Mesenchymal stem cell (in vitro differentiated cells and primary cell): ENCODE results near the gene SCFD2.
"Not testable (repeated sequence)": the region's sequence is repeated elsewhere in the genome, so short reads cannot be mapped to it uniquely, and the experiment has no call there.

Source experiments
- DNase-seq: peaks from one replicate; pipeline ENCODE4 v3.0.0-alpha.2; 2013
- H2AFZ ChIP-seq: one replicate; pipeline ENCODE4 v1.6.1; 2013; ENCODE audit warnings: low read depth, mild to moderate bottlenecking, control low read depth, inconsistent platforms, low read length, moderate library complexity
- H2AK5ac ChIP-seq: 2 replicates; pipeline ENCODE4 v1.6.1; 2013; ENCODE audit warnings: low read length, moderate library complexity, mild to moderate bottlenecking, inconsistent platforms; ENCODE audit not compliant: severe bottlenecking
- H2BK120ac ChIP-seq: one replicate; pipeline ENCODE4 v1.6.1; 2013; ENCODE audit warnings: low read depth, mild to moderate bottlenecking, inconsistent platforms, low read length, moderate library complexity
- H2BK12ac ChIP-seq, 2 experiments: one replicate each; pipeline ENCODE4 v1.6.1; 2013; ENCODE audit warnings: inconsistent platforms in 2 of 2, low read length in 2 of 2, mild to moderate bottlenecking in 2 of 2, moderate library complexity in 2 of 2, control low read depth in 1 of 2
- H2BK15ac ChIP-seq: one replicate; pipeline ENCODE4 v1.6.1; 2013; ENCODE audit warnings: mild to moderate bottlenecking, low read depth, inconsistent platforms; ENCODE audit not compliant: poor library complexity, severe bottlenecking
- H2BK5ac ChIP-seq: 2 replicates; pipeline ENCODE4 v1.6.1; 2013; ENCODE audit warnings: low read depth, mild to moderate bottlenecking, low read length, control low read depth, inconsistent platforms; ENCODE audit not compliant: poor library complexity, severe bottlenecking
- H3K14ac ChIP-seq, 2 experiments: one replicate each; pipeline ENCODE4 v1.6.1; 2013; ENCODE audit warnings: inconsistent platforms in 2 of 2, low read length in 2 of 2, control low read depth in 1 of 2, mild to moderate bottlenecking in 1 of 2, moderate library complexity in 1 of 2
- H3K18ac ChIP-seq, 2 experiments: one replicate each; pipeline ENCODE4 v1.6.1; 2013; ENCODE audit warnings: inconsistent platforms in 2 of 2, low read length in 2 of 2, control low read depth in 1 of 2, low read depth in 1 of 2, mild to moderate bottlenecking in 1 of 2
- H3K23ac ChIP-seq, 2 experiments: one replicate each; pipeline ENCODE4 v1.6.1; 2013; ENCODE audit warnings: inconsistent platforms in 2 of 2, low read length in 2 of 2, mild to moderate bottlenecking in 2 of 2, moderate library complexity in 2 of 2, control low read depth in 1 of 2
- H3K27ac ChIP-seq: 2 replicates; pipeline ENCODE4 v1.5.1; 2013; ENCODE audit warnings: mild to moderate bottlenecking, moderate library complexity, low read length, control low read depth, inconsistent platforms; ENCODE audit not compliant: poor library complexity, severe bottlenecking
- H3K27me3 ChIP-seq, 2 experiments: 2 replicates each; pipeline versions ENCODE4 v1.6.1 to v1.7.0; 2013; ENCODE audit warnings: low read length in 2 of 2, mild to moderate bottlenecking in 2 of 2, moderate library complexity in 2 of 2, control low read depth in 1 of 2, inconsistent platforms in 1 of 2; ENCODE audit not compliant: control insufficient read depth in 1 of 2, insufficient read depth in 1 of 2
- H3K36me3 ChIP-seq, 2 experiments: 2 replicates each; pipeline versions ENCODE4 v1.6.1 to v1.7.0; 2013; ENCODE audit warnings: low read length in 2 of 2, control low read depth in 1 of 2, inconsistent platforms in 1 of 2, low read depth in 1 of 2, mild to moderate bottlenecking in 1 of 2; ENCODE audit not compliant: insufficient read depth in 2 of 2, control insufficient read depth in 1 of 2
- H3K4ac ChIP-seq, 2 experiments: one replicate each; pipeline ENCODE4 v1.6.1; 2013; ENCODE audit warnings: inconsistent platforms in 2 of 2, low read length in 2 of 2, mild to moderate bottlenecking in 2 of 2, moderate library complexity in 2 of 2, control low read depth in 1 of 2, low read depth in 1 of 2
- H3K4me1 ChIP-seq: 2 replicates; pipeline ENCODE4 v1.6.1; 2013; ENCODE audit warnings: low read depth, low read length, control low read depth; ENCODE audit not compliant: control insufficient read depth, insufficient read depth
- H3K4me2 ChIP-seq: 2 replicates; pipeline ENCODE4 v1.6.1; 2013; ENCODE audit warnings: low read length, mild to moderate bottlenecking, inconsistent platforms; ENCODE audit not compliant: poor library complexity, severe bottlenecking
- H3K4me3 ChIP-seq, 2 experiments: 2 replicates each; pipeline versions ENCODE4 v1.5.1 to v1.7.0; 2013; ENCODE audit warnings: low read length in 2 of 2, mild to moderate bottlenecking in 2 of 2, control low read depth in 1 of 2, low read depth in 1 of 2; ENCODE audit not compliant: insufficient read depth in 1 of 2
- H3K79me1 ChIP-seq: replicated peaks from 2 replicates; pipeline ENCODE4 v1.6.1; 2013; ENCODE audit warnings: mild to moderate bottlenecking, control low read depth, low read length, inconsistent platforms; ENCODE audit not compliant: poor library complexity, severe bottlenecking
- H3K9ac ChIP-seq: 2 replicates; pipeline ENCODE4 v1.7.0; 2013; ENCODE audit warnings: mild to moderate bottlenecking, low read length, moderate library complexity
- H3K9me3 ChIP-seq: 2 replicates; pipeline ENCODE4 v1.7.0; 2013; ENCODE audit warnings: mild to moderate bottlenecking, low read length; ENCODE audit not compliant: control insufficient read depth
- H4K8ac ChIP-seq: one replicate; pipeline ENCODE4 v1.6.1; 2013; ENCODE audit warnings: inconsistent platforms, mild to moderate bottlenecking, low read length, moderate library complexity
- H4K91ac ChIP-seq: one replicate; pipeline ENCODE4 v1.6.1; 2013; ENCODE audit warnings: mild to moderate bottlenecking, low read length, inconsistent platforms
- WGBS: methylation state at CpG from one replicate; pipeline ENCODE4 v1.1.7; 2013; ENCODE audit warnings: mixed read lengths; 5-methylcytosine and 5-hydroxymethylcytosine counted together

The SCFD2 gene

GRCh38 chr4:53307210-53307609 is 58.7 kb downstream of the SCFD2 start:
- Histone ChIP-seq H3K4me3 (peak overlapping the region in 1 of 2 experiments; percentile 35), H2BK12ac (no peak overlapping the region), H4K91ac (no peak overlapping the region), H3K4me1 (no peaks in the 10 kb centered on the region), H3K4me2 (no peak overlapping the region), H3K27ac (no peak overlapping the region), H2AFZ (no peak overlapping the region), H3K9me3 (no peaks in the 10 kb centered on the region), H3K23ac (no peak overlapping the region), H3K18ac (no peak overlapping the region), H2AK5ac (no peak overlapping the region), H3K36me3 (peaks cover 0 to under 1% of the 10 kb centered on the region in 2 experiments), H3K9ac (peak overlapping the region; percentile 72), H2BK120ac (no peak overlapping the region), H3K79me1 (peaks cover 1% of the 10 kb centered on the region), H2BK15ac (no peak overlapping the region), H2BK5ac (no peak overlapping the region), H3K27me3 (no peaks in the 10 kb centered on the region), H3K14ac (no peak overlapping the region), H3K4ac (no peak overlapping the region), H4K8ac (no peak overlapping the region)
- WGBS = 94% methylated on average over 1 of the region's 1 CpG
- DNase-seq = no peak

DNA sequence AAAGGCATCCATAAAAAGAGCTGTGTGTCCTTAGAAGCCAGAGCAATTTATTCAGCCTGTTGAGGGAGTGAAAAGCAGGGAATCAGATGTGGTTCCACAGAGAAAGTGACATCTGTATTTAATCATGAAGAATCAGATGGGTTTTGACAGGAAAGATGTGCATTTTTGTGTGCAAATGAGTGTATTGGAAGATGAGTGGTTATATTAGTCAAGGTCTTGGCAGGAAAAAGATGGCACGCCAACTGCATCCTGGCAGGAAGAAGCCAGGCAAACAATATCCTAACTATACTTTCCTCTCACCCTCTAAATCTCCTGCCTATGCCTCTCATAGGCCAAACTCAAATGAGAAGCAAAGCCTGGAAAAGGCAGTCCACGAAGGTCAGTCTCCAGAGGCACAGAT is 59.1 kb downstream of the SCFD2 start:
- no peak overlapping the region for H3K23ac ChIP-seq
- H3K9me3 ChIP-seq = no peaks in the 10 kb centered on the region
- peaks cover 1% of the 10 kb centered on the region for H3K79me1 ChIP-seq
- WGBS = 85% methylated on average over 1 of the region's 2 CpGs
- no peak overlapping the region for H4K91ac ChIP-seq
- no peak overlapping the region for H4K8ac ChIP-seq
- H3K14ac ChIP-seq = no peak overlapping the region
- H3K9ac ChIP-seq = peak overlapping the region; percentile 72
- no peaks in the 10 kb centered on the region for H3K27me3 ChIP-seq
- H3K4me3 ChIP-seq = peak overlapping the region in 1 of 2 experiments; percentile 46
- H3K4me2 ChIP-seq = no peak overlapping the region
- no peak overlapping the region for H3K27ac ChIP-seq
- no peak overlapping the region for H2BK15ac ChIP-seq
- H2BK120ac ChIP-seq = no peak overlapping the region
- H3K36me3 ChIP-seq = no peaks in the 10 kb centered on the region
- H3K18ac ChIP-seq = no peak overlapping the region
- no peak overlapping the region for H2BK12ac ChIP-seq
- H3K4me1 ChIP-seq = no peaks in the 10 kb centered on the region
- no peak overlapping the region for H2BK5ac ChIP-seq
- H3K4ac ChIP-seq = no peak overlapping the region
- no peak overlapping the region for H2AK5ac ChIP-seq
- DNase-seq = no peak
- no peak overlapping the region for H2AFZ ChIP-seq

DNA sequence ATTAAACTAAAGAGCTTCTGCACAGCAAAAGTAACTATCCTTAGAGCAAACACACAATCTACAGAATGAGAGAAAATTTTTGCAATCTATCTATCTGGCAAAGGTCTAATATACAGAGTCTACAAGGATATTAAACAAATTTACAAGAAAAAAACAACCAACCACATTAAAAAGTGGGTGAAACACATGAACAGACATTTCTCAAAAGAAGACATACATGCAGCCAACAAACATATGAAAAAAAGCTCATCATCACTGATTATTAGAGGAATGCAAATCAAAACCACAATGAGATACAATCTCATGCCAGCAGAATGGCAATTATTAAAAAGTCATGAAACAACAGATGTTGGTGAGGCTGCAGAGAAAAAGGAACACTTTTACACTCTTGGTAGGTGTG is 73.7 kb downstream of the SCFD2 start:
- not testable (repeated sequence) for H3K4me2 ChIP-seq, H3K23ac ChIP-seq, H3K4ac ChIP-seq, H4K8ac ChIP-seq, H3K18ac ChIP-seq, DNase-seq, H2AFZ ChIP-seq, H2BK5ac ChIP-seq, H3K27ac ChIP-seq, H3K9me3 ChIP-seq, H3K27me3 ChIP-seq, H2BK120ac ChIP-seq, H3K79me1 ChIP-seq, H3K14ac ChIP-seq, H4K91ac ChIP-seq, H3K4me1 ChIP-seq, H2BK12ac ChIP-seq, H2BK15ac ChIP-seq, H3K9ac ChIP-seq, H3K4me3 ChIP-seq, H2AK5ac ChIP-seq, H3K36me3 ChIP-seq

- no peak overlapping the region for H2BK5ac ChIP-seq
- WGBS = 50% methylated on average over 1 of the region's 2 CpGs
- peak; percentile 43 for DNase-seq
- no peak overlapping the region for H2BK12ac ChIP-seq
- H2BK120ac ChIP-seq = no peak overlapping the region
- no peak overlapping the region for H3K18ac ChIP-seq
- H3K14ac ChIP-seq = no peak overlapping the region
- no peak overlapping the region for H2AK5ac ChIP-seq
- no peak overlapping the region for H3K4me3 ChIP-seq
- no peak overlapping the region for H2BK15ac ChIP-seq
- H3K27me3 ChIP-seq = no peaks in the 10 kb centered on the region
- no peak overlapping the region for H2AFZ ChIP-seq
- H3K36me3 ChIP-seq = peaks cover 0 to 8% of the 10 kb centered on the region in 2 experiments
- no peaks in the 10 kb centered on the region for H3K4me1 ChIP-seq
- no peak overlapping the region for H3K4ac ChIP-seq
- H3K9ac ChIP-seq = no peak overlapping the region
- no peak overlapping the region for H3K27ac ChIP-seq
- H4K8ac ChIP-seq = no peak overlapping the region
- no peak overlapping the region for H4K91ac ChIP-seq
- H3K79me1 ChIP-seq = peaks cover 11% of the 10 kb centered on the region
- H3K4me2 ChIP-seq = no peak overlapping the region
- H3K23ac ChIP-seq = no peak overlapping the region
- no peaks in the 10 kb centered on the region for H3K9me3 ChIP-seq
Observed at GRCh38 chr4:53281438-53281837, 84.4 kb downstream of the SCFD2 start.
